HG03280 (cell line): Measurements from ENCODE around the gene ACBD4.

ENCODE experiments used
- ATAC-seq: cut with Tn5 transposase; IDR thresholded peaks from one replicate; pipeline ENCODE4 v1.9.1; 2021; ENCODE audit warnings: mild to moderate bottlenecking, moderate library complexity; ENCODE audit not compliant: unreplicated experiment

ACBD4 gene

DNA sequence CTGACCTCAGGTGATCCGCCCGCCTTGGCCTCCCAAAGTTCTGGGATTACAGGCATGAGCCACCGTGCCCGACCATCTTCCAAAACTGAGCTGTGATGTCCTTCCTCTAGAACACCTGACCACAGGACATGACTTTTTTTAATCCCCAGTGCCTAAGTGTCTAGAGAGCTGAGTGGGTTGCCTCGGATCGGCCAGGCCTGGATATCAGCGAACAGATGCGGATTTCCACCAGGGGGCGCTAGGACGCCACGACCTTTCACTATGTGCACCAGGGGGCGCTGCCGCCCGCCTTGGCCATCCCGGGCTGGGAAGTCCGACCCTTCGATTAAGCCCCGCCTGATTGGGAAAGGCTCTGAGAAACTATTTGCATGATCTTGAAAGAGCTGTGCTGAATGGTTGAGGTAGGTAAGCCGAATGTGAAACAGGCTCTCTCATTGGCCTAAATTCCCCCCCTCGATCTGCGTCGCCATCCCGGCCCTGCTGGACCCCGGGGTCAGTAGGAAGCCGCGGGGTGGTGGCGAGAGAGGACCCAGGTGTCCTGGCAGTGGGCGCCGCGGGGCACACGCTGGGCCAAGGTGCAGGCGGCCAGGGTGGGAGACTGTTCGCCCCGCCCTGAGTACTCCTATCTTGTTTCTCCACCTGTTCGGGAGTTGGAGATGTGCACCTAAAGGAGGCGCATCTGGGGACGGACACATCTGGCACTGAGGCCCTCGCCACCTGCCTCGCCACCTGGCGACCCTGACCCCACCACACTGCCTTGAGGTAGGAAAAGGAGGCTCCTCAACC lies at the start of gene ACBD4:
TSS of gene ACBD4 (plus strand) at position 496 of the 786 bp plus-strand sequence. CDS start 458 bp downstream, outside the sequence.
- peak; percentile 77 for ATAC-seq

DNA sequence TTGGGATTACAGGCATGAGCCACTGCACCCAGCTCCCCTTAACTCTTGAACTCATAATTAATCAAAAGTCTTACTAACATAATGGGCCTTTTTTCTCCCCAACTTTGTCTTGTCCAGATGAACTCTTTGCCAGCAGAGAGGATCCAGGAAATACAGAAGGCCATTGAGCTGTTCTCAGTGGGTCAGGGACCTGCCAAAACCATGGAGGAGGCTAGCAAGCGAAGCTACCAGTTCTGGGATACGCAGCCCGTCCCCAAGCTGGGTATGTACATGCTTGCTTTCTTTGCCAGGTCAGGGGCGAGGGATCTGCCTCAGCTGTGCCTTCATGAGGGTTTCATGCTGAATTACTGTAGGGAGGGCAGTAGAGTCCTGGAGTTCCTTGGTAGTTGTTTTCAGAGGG lies 49.1 kb upstream of the ACBD4 start:
- ATAC-seq, result no peak

DNA sequence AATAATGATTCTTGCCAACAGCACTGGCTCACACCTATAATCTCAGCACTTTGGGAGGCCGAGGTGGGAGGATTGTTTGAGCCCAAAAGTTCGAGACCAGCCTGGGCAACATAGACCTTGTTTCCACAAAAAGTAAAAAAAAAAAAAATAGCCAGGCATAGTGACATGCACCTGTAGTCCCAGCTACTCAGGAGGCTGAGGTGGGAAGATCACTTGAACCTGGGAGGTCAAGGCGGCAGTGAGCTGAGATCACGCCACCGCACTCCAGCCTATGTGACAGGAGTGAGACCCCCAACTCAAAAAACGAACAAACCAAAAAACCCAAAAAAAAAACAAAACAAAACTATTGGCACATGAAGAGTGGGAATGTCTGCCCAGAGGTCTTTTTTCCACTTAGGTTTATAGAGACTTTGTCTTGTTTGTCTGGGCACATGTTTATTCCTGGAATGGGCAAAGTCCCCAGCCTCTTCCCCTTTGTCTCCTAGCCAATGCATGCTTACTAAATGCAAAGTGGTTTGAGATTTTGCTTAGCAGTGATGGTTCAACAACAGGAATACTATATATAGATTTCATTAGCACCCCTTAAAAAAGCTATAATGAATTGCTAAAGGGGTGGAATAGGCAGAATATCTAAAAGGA lies 48.5 kb upstream of the ACBD4 start:
- ATAC-seq, result no peak

GRCh38 chr17:45087504-45087975 lies 47.9 kb upstream of the ACBD4 start:
- ATAC-seq, result no peak

- no peak for ATAC-seq
Observed at GRCh38 chr17:45087978-45088377, 47.5 kb upstream of the ACBD4 start.

- no peak for ATAC-seq
Observed at GRCh38 chr17:45088741-45089140, 46.7 kb upstream of the ACBD4 start.

DNA sequence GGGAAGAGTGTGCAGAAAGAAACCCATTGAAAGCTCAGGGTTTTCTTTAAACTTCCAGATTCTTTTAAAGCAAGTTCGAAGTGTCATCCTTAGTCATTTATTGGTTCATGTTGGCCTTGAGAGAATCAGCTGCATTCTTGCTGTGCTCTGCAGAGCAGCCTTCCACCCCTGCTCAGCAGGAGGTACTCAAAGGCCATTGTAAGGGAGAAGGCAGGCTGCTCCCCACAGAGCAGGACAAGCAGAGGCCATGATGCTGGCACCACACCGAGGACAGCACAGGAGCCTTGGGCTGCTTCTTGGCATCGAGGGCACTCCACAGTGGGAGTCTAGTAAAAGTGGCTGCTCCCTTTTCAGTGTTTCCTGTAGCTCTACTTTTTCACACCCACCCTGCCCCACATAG lies 44.8 kb upstream of the ACBD4 start:
- ATAC-seq, result no peak

GRCh38 chr17:45091778-45092425 lies 43.6 kb upstream of the ACBD4 start:
- no peak for ATAC-seq

- ATAC-seq, result no peak
Observed at GRCh38 chr17:45092911-45093430, 42.5 kb upstream of the ACBD4 start.

DNA sequence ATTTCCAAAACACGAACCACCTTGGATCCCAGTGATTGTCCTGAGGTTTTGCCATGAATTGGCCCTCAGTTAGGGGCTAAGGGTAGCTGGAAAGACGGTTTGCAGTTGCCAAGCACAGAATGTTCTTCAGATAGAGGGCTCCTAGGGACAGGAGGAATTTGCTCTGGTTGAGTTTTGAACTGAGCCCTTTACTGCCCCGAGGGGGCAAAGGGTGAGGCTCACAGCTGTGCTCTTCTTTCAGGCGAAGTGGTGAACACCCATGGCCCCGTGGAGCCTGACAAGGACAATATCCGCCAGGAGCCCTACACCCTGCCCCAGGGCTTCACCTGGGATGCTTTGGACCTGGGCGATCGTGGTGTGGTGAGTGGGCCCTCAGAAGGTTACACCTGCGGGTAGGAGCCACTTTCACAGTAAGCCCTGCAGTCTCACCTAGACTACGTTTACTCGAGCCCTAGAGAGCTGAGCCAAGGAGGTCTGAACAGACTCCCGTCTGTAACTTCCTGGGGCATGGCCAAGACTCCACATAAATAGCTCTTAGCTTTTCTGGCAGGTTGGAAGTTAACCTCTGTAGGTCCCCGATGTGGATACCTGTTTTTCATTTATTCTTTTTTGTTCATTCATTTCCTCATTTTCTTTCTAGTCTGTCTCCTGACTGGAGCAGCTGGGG lies 41.9 kb upstream of the ACBD4 start:
- no peak for ATAC-seq

GRCh38 chr17:45096141-45096540 lies 39.3 kb upstream of the ACBD4 start:
- ATAC-seq, result no peak

DNA sequence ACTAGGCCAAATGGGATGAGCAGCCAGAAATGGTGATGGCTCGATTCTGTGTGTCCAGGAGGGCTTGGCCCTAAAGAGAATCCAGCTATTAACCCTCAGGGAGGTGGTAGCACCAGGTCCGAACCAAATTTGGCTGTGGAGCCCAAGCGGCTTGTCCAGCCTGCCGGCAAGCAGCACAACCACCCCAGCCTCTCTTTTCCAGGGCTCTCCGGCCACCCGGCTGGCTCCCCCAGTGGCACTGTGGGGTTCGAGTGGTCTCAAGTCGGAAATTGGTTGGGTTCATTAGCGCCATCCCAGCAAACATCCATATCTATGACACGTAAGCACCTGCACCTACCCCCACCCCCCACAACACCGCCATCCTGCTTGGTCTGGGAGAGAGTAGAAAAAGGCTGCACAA lies 38.6 kb upstream of the ACBD4 start:
- no peak for ATAC-seq

DNA sequence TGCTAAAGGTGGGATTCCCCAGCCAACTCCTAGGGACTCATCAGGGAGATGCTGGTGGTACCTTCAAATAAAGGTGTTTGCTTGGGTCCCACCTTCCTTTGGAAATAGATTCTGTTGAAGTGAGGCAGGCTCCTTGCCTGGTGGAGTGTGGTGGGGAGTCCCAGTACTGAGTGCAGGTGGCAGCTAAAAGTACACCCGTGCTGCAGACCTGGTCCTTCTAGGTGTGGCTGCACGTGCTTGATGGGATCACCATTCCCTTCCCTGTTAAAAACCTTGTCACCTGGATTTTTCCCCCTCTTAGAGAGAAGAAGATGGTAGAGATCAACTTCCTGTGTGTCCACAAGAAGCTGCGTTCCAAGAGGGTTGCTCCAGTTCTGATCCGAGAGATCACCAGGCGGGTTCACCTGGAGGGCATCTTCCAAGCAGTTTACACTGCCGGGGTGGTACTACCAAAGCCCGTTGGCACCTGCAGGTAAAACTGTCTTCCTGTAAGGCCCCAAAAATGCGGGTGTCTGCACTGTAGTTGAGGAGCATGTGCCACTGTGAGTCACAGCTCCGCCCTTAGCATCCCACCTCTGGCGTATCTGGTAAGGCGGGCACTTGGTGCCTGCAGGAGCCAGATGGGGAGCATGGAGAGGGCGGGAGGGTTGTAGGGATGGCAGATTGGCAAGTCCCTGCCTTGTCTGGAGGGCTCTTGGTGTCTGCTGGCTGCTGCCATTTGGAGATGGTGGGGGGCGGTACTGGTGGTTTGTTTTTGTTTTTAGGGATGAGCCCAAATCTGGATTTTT lies 37.2 kb upstream of the ACBD4 start:
- no peak for ATAC-seq

GRCh38 chr17:45098869-45099616 lies 36.4 kb upstream of the ACBD4 start:
- ATAC-seq, result no peak

- no peak for ATAC-seq
Observed at GRCh38 chr17:45101546-45101882, 34.0 kb upstream of the ACBD4 start.

- ATAC-seq, result no peak
Observed at GRCh38 chr17:45101883-45102811, 33.3 kb upstream of the ACBD4 start.

- ATAC-seq, result no peak
Observed at GRCh38 chr17:45102856-45103255, 32.6 kb upstream of the ACBD4 start.

DNA sequence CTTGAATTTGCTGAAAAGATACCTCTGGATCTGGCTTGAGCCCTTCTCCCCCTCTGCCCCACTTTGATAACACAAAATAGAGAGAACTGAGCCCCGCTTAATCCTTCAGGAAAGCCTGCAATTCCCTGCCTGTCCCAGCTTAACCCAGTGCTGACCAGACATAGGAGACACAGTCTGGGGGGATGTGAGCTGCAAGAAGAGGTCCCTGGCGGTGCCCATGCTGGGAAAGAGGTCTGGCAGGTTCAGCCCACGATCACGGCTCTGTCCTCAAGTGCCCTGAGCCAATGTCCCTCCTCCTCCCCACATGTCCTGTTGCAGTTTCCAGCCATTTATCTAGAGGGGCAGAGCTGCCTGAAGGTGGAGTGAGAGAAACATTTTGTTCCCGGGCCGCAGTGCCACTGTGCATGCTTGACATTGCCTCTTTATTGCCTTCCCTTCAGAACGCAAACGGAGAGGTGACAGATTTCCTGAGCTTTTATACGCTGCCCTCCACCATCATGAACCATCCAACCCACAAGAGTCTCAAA lies 32.2 kb upstream of the ACBD4 start:
- no peak for ATAC-seq
